ENCODE measurements around the gene MCFD2. TPM values are rescaled to one million over a fixed set of nuclear protein-coding genes. Genes with fewer than 3 reads are reported as not detected.

Gene MCFD2
- total RNA-seq, 2 experiments from 2014 or later = 48.3 to 52.6 TPM

DNA sequence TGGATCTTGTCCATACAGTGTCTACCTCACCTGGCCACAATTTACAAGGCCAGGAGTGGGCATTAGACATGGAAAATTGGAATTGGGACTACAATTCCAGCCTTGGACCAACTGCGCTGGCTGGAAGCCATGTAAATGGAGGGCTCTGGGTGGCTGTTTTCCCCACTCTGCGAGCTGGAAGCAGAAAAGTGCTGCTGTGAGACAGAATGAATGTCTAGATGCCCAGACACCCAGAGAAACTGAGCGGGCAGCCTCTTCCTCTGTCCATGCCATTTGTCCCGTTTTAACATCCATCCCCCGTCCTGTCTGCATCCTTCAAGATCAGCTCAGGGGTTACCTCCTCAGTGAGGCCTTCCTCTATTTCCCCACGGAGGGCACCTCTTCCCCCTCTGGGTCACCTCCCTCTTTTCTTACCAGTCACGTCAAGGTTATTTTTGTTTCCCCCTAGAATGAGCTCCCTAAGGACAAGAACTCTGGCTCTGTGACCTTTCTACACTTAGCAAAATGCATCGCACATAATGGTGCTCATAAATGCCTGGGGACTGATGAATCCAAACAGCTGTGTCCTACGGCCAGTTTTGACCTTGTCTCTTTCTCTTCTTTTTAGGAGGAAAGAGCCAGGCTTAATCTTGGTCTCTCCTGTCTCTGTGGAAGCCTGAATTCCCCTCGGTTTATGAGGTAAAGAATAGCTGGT is 41.2 kb downstream of the MCFD2 start:
- Mint-ChIP-seq H3K4me3 (no peak overlapping the region), H3K4me1 (no peaks in the 10 kb centered on the region), H3K9me3 (no peaks in the 10 kb centered on the region), H3K27me3 (peaks cover 4% of the 10 kb centered on the region), H3K27ac (no peak overlapping the region), H3K36me3 (ENCODE audit: low read depth) (no peaks in the 10 kb centered on the region)
- POLR2A ChIA-PET = no interaction called here
- DNase-seq = no peak
- CTCF ChIA-PET = interaction anchor here (1.7 kb wide), 1 partner anchor 12 kb away, joined by 4 read pairs; no protein-coding TSS in a partner anchor

DNA sequence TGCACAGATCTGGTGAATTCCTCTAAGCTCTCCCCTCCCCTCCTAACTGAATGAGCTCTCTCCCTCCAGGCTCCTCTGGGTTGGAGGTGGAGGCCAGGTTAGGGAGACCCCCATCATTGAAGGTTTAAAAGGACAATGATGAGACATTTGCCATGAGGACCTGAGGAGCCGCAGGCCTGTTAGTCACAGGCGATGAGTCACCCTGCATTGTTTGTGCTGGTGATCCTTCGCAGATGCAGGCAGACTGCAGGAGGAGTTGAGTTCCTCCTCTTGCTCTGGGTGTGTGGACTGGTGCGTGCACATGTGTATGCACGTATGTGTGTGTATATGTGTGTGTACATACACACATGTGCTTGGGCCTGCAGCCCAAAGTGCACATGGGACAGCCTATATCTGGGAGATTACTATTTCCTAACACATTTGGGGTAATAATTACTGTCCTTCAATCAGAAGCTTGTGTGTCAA is 42.0 kb downstream of the MCFD2 start:
- Mint-ChIP-seq H3K4me1 (no peaks in the 10 kb centered on the region), H3K27ac (no peak overlapping the region), H3K9me3 (no peaks in the 10 kb centered on the region), H3K4me3 (no peak overlapping the region), H3K36me3 (ENCODE audit: low read depth) (no peaks in the 10 kb centered on the region), H3K27me3 (peaks cover 4% of the 10 kb centered on the region)
- no peak for DNase-seq
- CTCF ChIA-PET = no interaction called here
- POLR2A ChIA-PET = no interaction called here

DNA sequence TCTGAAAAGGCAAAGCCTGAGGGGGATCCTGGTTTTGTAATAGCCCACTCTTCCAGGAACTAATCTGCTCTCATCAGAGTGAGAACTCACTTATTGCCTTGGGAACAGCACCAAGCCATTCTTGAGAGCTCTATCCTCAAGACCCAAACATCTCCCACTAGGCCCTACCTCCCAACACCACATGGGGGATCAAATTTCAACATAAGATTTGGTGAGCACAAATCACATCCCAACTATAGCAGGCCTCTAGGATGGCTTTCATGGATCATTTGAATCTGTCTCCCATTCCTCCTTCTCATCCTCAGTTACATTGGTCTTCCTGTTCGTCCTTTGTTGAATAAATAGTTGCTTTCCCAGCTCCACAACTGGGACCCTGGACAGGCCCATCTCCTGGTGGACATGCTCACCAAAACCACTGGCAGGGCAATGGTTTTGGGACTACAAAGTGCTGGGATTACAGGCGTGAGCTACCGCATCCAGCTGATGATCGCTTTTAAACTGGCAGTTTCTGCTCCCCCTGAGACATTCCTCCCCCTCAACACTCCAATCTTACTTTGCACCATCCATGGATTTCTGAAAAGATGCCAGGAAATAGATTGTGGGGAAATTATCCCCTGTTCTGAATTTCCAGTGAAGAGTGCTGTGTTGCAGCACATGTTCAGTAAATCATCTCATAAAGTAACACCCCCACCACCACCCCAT is 42.6 kb downstream of the MCFD2 start:
- H3K27me3 Mint-ChIP-seq = peaks cover 4% of the 10 kb centered on the region
- no peaks in the 10 kb centered on the region for H3K4me1 Mint-ChIP-seq
- no peak for DNase-seq
- CTCF ChIA-PET = interaction anchor here (1.3 kb wide), 1 partner anchor 11 kb away, joined by 4 read pairs; no protein-coding TSS in a partner anchor
- POLR2A ChIA-PET = interaction anchor here (0.6 kb wide), 1 partner anchor 409 kb away, joined by 3 read pairs; no protein-coding TSS in a partner anchor
- no peaks in the 10 kb centered on the region for H3K36me3 Mint-ChIP-seq (ENCODE audit: low read depth)
- H3K9me3 Mint-ChIP-seq = no peaks in the 10 kb centered on the region
- H3K4me3 Mint-ChIP-seq = no peak overlapping the region
- no peak overlapping the region for H3K27ac Mint-ChIP-seq

DNA sequence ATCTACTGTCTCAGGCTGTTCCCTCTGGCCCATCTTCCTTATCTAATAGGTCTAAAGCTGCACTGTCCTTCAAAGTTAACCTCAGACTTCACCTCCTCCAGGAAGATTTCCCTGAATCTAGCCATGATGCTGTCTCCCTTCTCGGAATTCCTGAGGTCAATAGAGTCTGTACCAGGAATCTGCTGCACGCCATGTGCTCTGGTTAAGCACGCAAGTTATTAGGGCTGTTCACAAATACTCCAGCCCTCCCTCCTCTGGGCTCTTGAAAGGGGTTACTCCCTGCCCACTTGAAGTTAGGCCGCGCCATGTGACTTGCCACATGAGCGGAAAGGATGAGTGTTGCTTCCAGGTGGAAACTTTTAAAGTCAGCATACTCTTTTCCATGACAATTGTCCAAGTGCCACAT is 43.6 kb downstream of the MCFD2 start:
- CTCF ChIA-PET = interaction anchor here (0.5 to 1.3 kb wide), 2 partner anchors 10 to 52 kb away, joined by 3 to 4 read pairs; no protein-coding TSS in a partner anchor
- POLR2A ChIA-PET = no interaction called here

DNA sequence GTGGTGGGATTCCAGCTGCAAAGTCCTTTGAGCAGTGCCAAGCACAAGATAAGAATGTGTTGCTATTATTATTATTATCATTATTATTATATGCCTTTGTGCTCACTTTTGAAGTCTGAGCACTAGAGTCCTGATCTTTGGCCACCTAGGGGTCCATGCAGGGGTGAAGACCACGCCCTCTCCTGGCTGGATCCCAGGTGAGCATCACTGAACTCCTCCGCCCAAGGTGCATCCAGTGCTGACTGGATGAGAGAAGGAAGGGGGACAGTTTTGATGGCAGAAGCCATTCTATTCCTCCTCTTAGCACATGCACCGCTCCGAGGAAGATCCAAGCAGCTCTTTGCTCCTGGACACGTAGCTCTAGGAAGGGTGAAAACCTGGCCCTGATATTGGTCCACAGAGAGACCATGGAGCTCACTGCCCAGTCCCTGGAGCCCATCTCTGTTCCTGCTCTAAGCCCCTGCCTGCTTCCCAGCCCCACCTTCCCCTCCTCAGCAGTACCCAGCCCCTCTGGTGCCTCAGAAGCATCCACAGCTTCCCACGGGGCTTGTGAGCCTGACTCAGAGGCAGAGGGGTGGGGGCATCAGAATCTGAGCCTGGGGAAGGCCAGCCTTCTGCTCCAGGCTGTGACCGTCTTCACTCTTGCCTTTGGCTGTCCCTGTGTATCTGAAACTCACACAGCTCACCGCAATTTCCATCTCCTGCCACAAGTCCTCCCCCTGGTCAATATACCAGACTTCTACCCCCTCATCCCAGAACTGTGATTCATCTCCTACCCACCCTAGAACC is 45.4 kb downstream of the MCFD2 start:
- peaks cover 3% of the 10 kb centered on the region for H3K9me3 Mint-ChIP-seq
- H3K27ac Mint-ChIP-seq = no peak overlapping the region
- H3K4me3 Mint-ChIP-seq = no peak overlapping the region
- DNase-seq = no peak
- H3K36me3 Mint-ChIP-seq (ENCODE audit: low read depth) = no peaks in the 10 kb centered on the region
- ChIA-PET POLR2A (no interaction called here), CTCF (interaction anchor here (1.0 kb wide), 1 partner anchor 20 kb away, joined by 3 read pairs; no protein-coding TSS in a partner anchor)
- H3K27me3 Mint-ChIP-seq = peaks cover 3% of the 10 kb centered on the region
- no peaks in the 10 kb centered on the region for H3K4me1 Mint-ChIP-seq

More for the DNA sequence above, 43.6 kb downstream of the MCFD2 start:
- Mint-ChIP-seq H3K27ac (no peak overlapping the region), H3K36me3 (ENCODE audit: low read depth) (no peaks in the 10 kb centered on the region), H3K27me3 (peaks cover 4% of the 10 kb centered on the region), H3K4me1 (no peaks in the 10 kb centered on the region), H3K9me3 (no peaks in the 10 kb centered on the region), H3K4me3 (no peak overlapping the region)
- DNase-seq = no peak

DNA sequence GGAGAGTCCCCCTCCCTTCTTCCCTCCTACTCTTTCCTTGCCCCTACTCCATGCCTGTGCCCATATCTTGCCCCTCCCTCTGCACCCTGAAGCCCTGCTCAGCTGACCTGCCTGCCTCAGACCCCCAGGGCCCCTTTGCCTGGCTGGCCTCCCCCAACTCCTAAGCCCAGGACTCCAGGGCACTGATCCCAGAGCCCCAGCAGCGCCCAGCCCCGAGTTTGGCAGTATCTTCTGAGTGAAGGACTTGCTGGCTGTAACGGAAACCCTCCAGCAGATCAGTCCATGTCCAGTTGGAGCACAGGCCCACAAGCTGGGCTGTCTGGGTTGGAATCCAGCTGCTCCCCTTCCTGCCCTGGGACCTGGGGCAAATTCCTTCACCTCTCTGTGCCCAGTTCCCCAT is 46.0 kb downstream of the MCFD2 start:
- CTCF ChIA-PET = no interaction called here
- no peaks in the 10 kb centered on the region for H3K36me3 Mint-ChIP-seq (ENCODE audit: low read depth)
- peaks cover 10% of the 10 kb centered on the region for H3K9me3 Mint-ChIP-seq
- DNase-seq = no peak
- no peak overlapping the region for H3K27ac Mint-ChIP-seq
- peaks cover 1% of the 10 kb centered on the region for H3K27me3 Mint-ChIP-seq
- POLR2A ChIA-PET = no interaction called here
- no peaks in the 10 kb centered on the region for H3K4me1 Mint-ChIP-seq
- H3K4me3 Mint-ChIP-seq = no peak overlapping the region

DNA sequence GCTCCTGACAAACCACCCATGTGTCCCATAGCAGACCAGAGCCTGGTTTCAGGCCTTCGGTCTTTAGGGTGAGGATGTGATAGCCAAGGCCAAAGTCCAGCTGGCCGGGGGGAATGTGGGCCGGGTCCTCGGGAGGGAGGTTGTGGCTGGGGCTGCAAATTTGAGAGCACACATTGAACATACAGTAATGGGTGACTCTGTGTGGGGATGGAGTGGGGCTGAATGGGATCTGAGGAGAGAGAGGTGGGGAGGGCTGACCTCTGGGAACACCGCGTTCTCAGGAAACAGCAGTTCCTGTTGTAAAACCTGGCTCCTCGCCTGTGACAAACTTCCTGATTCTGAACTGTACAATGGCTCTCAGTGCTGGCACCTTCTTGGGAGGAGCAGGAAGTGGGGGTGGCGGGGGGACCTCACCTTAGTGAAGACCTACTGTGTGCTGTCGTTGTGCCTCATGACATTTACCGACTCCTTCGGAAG is 48.8 kb downstream of the MCFD2 start:
- POLR2A ChIA-PET = no interaction called here
- Mint-ChIP-seq H3K27me3 (peaks cover 3% of the 10 kb centered on the region), H3K4me1 (no peaks in the 10 kb centered on the region), H3K27ac (no peak overlapping the region), H3K36me3 (ENCODE audit: low read depth) (no peaks in the 10 kb centered on the region), H3K4me3 (no peak overlapping the region), H3K9me3 (peaks cover 13% of the 10 kb centered on the region)
- DNase-seq = no peak
- CTCF ChIA-PET = no interaction called here

DNA sequence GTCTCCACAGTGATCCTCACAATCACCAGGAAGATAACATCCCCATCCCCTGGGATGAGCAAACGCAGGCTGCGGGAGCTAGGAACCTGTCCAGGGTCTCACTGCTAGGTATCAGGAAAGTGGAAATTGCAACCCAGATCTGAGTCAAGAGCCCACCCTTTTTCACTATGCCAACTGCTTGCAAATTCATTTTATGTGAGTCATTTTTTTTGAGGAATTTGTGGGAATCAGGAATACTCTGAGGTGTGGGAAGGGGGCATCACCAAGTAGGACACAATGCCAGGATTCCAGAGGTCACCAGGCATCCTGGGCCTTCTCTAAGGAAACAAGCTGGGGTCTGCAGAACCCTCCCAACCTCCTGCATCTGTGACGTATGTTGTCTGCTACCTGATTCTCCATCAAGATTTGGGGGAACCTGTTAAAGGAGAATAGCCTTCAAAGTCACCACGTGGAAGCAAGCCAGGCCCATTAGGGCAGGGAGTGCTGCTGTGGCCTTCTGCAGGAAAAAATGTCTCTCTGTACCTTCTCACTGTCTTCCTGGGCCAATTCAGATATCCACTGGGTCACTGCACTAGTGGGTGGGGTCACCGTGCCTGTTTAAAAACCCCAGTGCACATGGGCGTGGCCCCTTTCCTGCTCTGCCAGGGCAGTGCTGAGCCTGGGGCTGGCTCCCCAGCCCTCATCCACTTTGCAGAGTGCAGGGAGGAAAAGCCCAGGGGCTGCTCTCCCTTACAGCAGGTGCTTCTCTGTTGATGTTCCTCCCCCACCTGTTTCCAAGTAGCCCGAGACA is 50.2 kb downstream of the MCFD2 start:
- DNase-seq = no peak
- POLR2A ChIA-PET = no interaction called here
- no peak overlapping the region for H3K4me3 Mint-ChIP-seq
- no peaks in the 10 kb centered on the region for H3K4me1 Mint-ChIP-seq
- H3K9me3 Mint-ChIP-seq = peaks cover 13% of the 10 kb centered on the region
- CTCF ChIA-PET = no interaction called here
- H3K27me3 Mint-ChIP-seq = peaks cover 3% of the 10 kb centered on the region
- no peaks in the 10 kb centered on the region for H3K36me3 Mint-ChIP-seq (ENCODE audit: low read depth)
- H3K27ac Mint-ChIP-seq = no peak overlapping the region

DNA sequence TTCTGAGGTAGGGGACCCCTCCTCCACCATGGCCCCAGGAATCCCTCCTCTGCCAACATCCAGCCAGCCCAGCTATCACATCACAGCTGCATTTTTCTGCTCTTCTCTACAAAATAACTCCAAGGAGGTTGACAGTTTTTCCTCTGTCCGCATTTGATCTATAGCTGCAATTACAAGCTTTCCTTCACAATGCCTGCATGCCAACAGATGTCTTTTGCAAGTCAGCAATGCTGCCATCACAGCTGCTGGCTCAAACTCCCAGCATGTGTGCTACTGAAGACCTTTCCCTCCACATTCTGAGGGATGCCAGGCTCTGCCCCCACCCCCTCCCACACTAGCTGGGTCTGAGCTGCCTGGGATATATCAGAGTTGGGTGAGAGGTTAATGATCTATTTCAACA is 51.7 kb downstream of the MCFD2 start:
- no peaks in the 10 kb centered on the region for H3K36me3 Mint-ChIP-seq (ENCODE audit: low read depth)
- H3K4me3 Mint-ChIP-seq = no peak overlapping the region
- peaks cover 3% of the 10 kb centered on the region for H3K27me3 Mint-ChIP-seq
- no peaks in the 10 kb centered on the region for H3K4me1 Mint-ChIP-seq
- H3K27ac Mint-ChIP-seq = no peak overlapping the region
- POLR2A ChIA-PET = no interaction called here
- CTCF ChIA-PET = no interaction called here
- no peak for DNase-seq
- peaks cover 13% of the 10 kb centered on the region for H3K9me3 Mint-ChIP-seq

DNA sequence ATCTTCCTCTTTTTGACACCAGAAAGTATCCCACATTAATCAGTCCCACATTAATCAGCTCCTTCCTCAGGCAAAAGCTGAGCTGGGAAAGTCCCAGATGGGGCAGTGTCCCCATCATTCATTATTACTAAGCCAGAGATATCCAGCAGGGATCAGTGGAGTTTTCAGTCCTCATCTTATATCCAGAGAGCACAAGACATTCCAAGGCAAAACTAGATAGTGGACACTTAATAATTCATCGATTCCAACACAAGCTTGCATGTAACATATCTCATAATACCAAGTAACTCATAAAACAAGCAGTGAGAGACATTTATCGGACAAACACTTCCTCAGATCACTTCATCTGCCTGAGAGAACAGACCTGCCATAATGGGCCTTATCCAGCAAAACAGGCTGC is 53.1 kb downstream of the MCFD2 start:
- no peak for DNase-seq
- Mint-ChIP-seq H3K4me3 (no peak overlapping the region), H3K4me1 (no peaks in the 10 kb centered on the region), H3K27me3 (peaks cover 3% of the 10 kb centered on the region), H3K36me3 (ENCODE audit: low read depth) (no peaks in the 10 kb centered on the region), H3K27ac (no peak overlapping the region), H3K9me3 (peaks cover 13% of the 10 kb centered on the region)
- CTCF ChIA-PET = interaction anchor here (1.3 kb wide), 1 partner anchor 10 kb away, joined by 4 read pairs; no protein-coding TSS in a partner anchor
- POLR2A ChIA-PET = no interaction called here

DNA sequence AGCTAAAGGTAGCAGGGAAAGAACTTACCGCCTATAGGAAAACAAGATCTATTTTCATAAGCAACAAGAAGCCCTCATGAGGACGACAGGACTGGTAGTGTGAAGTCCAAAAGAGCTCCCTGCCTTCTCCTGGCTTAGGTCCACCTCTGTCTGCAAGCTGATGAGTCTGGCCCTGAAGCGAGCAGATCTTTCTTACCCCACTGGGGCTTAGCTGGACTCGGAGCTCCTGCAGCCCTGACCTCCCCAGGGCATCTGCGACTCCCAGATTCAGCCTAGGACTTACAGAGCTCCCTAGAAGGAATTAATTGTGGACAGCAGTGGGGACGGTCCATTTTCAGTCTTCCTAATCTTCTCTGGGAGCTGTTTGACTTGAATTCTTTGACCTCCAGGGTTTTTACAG is 53.7 kb downstream of the MCFD2 start:
- H3K27me3 Mint-ChIP-seq = peaks cover 3% of the 10 kb centered on the region
- H3K36me3 Mint-ChIP-seq (ENCODE audit: low read depth) = no peaks in the 10 kb centered on the region
- H3K4me1 Mint-ChIP-seq = no peaks in the 10 kb centered on the region
- peaks cover 13% of the 10 kb centered on the region for H3K9me3 Mint-ChIP-seq
- no peak for DNase-seq
- POLR2A ChIA-PET = no interaction called here
- H3K27ac Mint-ChIP-seq = no peak overlapping the region
- no peak overlapping the region for H3K4me3 Mint-ChIP-seq
- CTCF ChIA-PET = interaction anchor here (1.3 kb wide), 1 partner anchor 10 kb away, joined by 4 read pairs; no protein-coding TSS in a partner anchor

DNA sequence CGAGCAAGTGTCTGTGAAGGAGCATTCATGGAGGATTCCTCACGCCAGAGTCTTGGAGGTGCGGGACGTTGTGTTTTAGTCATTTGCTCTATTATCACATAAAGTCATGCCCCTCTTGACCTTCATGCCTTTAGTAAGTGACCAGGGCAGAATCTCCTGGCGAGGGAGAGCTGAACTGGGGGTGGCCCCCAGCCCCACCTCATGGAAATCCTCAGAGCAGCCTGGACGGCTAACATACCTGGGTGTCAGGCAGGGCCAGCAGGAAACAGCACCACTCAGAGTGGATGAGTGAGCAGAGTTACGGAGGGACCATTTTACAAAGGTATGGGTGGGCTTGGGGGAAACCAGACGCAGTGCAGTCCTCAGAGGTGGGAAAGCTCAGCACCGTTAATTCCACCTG is 56.1 kb downstream of the MCFD2 start:
- no peak overlapping the region for H3K27ac Mint-ChIP-seq
- H3K27me3 Mint-ChIP-seq = peaks cover 3% of the 10 kb centered on the region
- CTCF ChIA-PET = no interaction called here

More for the DNA sequence above, 56.1 kb downstream of the MCFD2 start:
- Mint-ChIP-seq H3K36me3 (ENCODE audit: low read depth) (no peaks in the 10 kb centered on the region), H3K4me3 (no peak overlapping the region), H3K9me3 (peaks cover 2% of the 10 kb centered on the region), H3K4me1 (no peaks in the 10 kb centered on the region)
- POLR2A ChIA-PET = interaction anchor here (0.6 kb wide), 1 partner anchor 20 kb away, joined by 3 read pairs; no protein-coding TSS in a partner anchor
- DNase-seq = no peak

Data from activated CD4-positive, alpha-beta T cell treated with anti-CD3 and anti-CD28 coated beads, Interleukin-2, amount 10 ng/mL, durations not matched to agents 7 days and 5 days (primary cell).